Kidney epithelial cell (primary cell): ENCODE data around the gene PAX7. TPM values are rescaled to one million over a fixed set of nuclear protein-coding genes. Genes with fewer than 3 reads are reported as not detected.

Experiments
- DNase-seq: peaks from one replicate; pipeline ENCODE4 v3.0.0-alpha.2; 2010; ENCODE audit warnings: low read depth
- H3K27me3 ChIP-seq: 2 replicates; pipeline ENCODE4 v1.6.0; 2011; ENCODE audit warnings: low read length; ENCODE audit not compliant: control insufficient read depth, insufficient read depth
- H3K36me3 ChIP-seq: 2 replicates; pipeline ENCODE4 v1.5.1; 2011; ENCODE audit warnings: low read length; ENCODE audit not compliant: control insufficient read depth, insufficient read depth
- H3K4me3 ChIP-seq: 2 replicates; pipeline ENCODE4 v1.5.1; 2011; ENCODE audit warnings: low read depth, mild to moderate bottlenecking, control low read depth, low read length
- CTCF ChIP-seq: IDR thresholded peaks from 2 replicates; pipeline ENCODE4 v1.5.1; 2011; ENCODE audit warnings: mild to moderate bottlenecking, moderate library complexity, low read length, control low read depth, inconsistent platforms; ENCODE audit not compliant: insufficient read depth, poor library complexity, severe bottlenecking
- total RNA-seq: library from RNA; depleted of rRNA; stranded (reverse); fragments of >200 nt; gene quantifications from 2 replicates; pipeline ENCODE4 v1.2.3, GENCODE V29; 2015

The PAX7 gene
- total RNA-seq, 1 donor from 2014 or later = not detected

GRCh38 chr1:18734461-18735223 is 104.0 kb downstream of the PAX7 start:
- TF ChIP-seq CTCF = no peak
- no peak overlapping the region for H3K4me3 ChIP-seq
- H3K27me3 ChIP-seq = peaks cover 4% of the 10 kb centered on the region
- no peaks in the 10 kb centered on the region for H3K36me3 ChIP-seq
- DNase-seq = no peak

GRCh38 chr1:18735224-18735997 is 104.8 kb downstream of the PAX7 start:
- DNase-seq = no peak
- Histone ChIP-seq H3K4me3 (no peak overlapping the region), H3K36me3 (no peaks in the 10 kb centered on the region), H3K27me3 (peaks cover 2% of the 10 kb centered on the region)
- no peak for TF ChIP-seq CTCF

- no peak for TF ChIP-seq CTCF
- H3K4me3 ChIP-seq = no peak overlapping the region
- no peak for DNase-seq
Observed at GRCh38 chr1:18736958-18737357, 106.3 kb downstream of the PAX7 start.

GRCh38 chr1:18738126-18738525 is 107.5 kb downstream of the PAX7 start:
- no peak for DNase-seq
- TF ChIP-seq CTCF = no peak
- Histone ChIP-seq H3K27me3 (peaks cover 2% of the 10 kb centered on the region), H3K4me3 (no peak overlapping the region), H3K36me3 (no peaks in the 10 kb centered on the region)

More at GRCh38 chr1:18736958-18737357, 106.3 kb downstream of the PAX7 start:
- Histone ChIP-seq H3K36me3 (no peaks in the 10 kb centered on the region), H3K27me3 (peaks cover 2% of the 10 kb centered on the region)

GRCh38 chr1:18738617-18739016 is 108.0 kb downstream of the PAX7 start:
- no peak for DNase-seq
- no peak for TF ChIP-seq CTCF
- Histone ChIP-seq H3K4me3 (no peak overlapping the region), H3K27me3 (peaks cover 2% of the 10 kb centered on the region), H3K36me3 (no peaks in the 10 kb centered on the region)
